ENCODE results near the gene BAHCC1. TPM values are rescaled to one million over a fixed set of nuclear protein-coding genes. Genes with fewer than 3 reads are reported as not detected.

BAHCC1 gene
- total and polyA plus RNA-seq, 9 of the 15 experiments (the other 6 are each of a cell fraction or from before 2014, with no cell fraction given): 0.14 to 26.9 (median 5.0) TPM

- TF ChIP-seq HBP1 (CRISPR knock-in tag; IDR thresholded peaks at IDR 0.05) (no peak), RNF2 (IDR thresholded peaks at IDR 0.05) (no peak), MLLT1 (IDR thresholded peaks at IDR 0.05) (no peak), MYBL2 (IDR thresholded peaks at IDR 0.05; ENCODE audit: low read depth) (no peak), MYBL2 (CRISPR knock-in tag; IDR thresholded peaks at IDR 0.05; ENCODE audit: borderline replicate concordance) (no peak), ZNF263 (CRISPR knock-in tag; IDR thresholded peaks at IDR 0.05; ENCODE audit: borderline replicate concordance) (no peak), NRF1 (conservative IDR thresholded peaks at IDR 0.05 in 1 of 2, IDR thresholded peaks at IDR 0.05 in 1 of 2) (no peak), ZNF778 (CRISPR knock-in tag; IDR thresholded peaks at IDR 0.05) (no peak)
- TF ChIP-seq, protein P1, sequence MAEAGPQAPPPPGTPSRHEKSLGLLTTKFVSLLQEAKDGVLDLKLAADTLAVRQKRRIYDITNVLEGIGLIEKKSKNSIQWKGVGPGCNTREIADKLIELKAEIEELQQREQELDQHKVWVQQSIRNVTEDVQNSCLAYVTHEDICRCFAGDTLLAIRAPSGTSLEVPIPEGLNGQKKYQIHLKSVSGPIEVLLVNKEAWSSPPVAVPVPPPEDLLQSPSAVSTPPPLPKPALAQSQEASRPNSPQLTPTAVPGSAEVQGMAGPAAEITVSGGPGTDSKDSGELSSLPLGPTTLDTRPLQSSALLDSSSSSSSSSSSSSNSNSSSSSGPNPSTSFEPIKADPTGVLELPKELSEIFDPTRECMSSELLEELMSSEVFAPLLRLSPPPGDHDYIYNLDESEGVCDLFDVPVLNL (CRISPR knock-in tag; IDR thresholded peaks at IDR 0.05; ENCODE audit: low read depth): no peak
Observed at GRCh38 chr17:81417049-81417878, 22.0 kb downstream of the BAHCC1 start (continued).
